Activated T-cell treated with anti-CD3 and anti-CD28 coated beads, Interleukin-2, amount 50 U/mL, for 72 hours (primary cell): Measurements from ENCODE around the gene GRM2. TPM values are rescaled to one million over a fixed set of nuclear protein-coding genes. Genes with fewer than 3 reads are reported as not detected.

Experiments used
- ATAC-seq, 2 donors: fragments of 150-1000 bp; cut with Tn5 transposase; replicated peaks in 1 of 2; 2 replicates each; pipeline ENCODE4 v1.10.0; 2021; ENCODE audit warnings: moderate library complexity in 2 of 2, mild to moderate bottlenecking in 1 of 2
- DNase-seq, 2 donors: peaks; one replicate each; pipeline ENCODE4 v3.0.0; 2021 to 2022; ENCODE audit warnings: mixed read lengths in 1 of 2
- H3K27ac Mint-ChIP-seq: one replicate; pipeline ENCODE4 v1.8.0; 2022; ENCODE audit warnings: mild to moderate bottlenecking, moderate library complexity, mixed read lengths
- H3K27me3 Mint-ChIP-seq: one replicate; pipeline ENCODE4 v1.8.0; 2022; ENCODE audit warnings: low read depth, mixed read lengths
- H3K36me3 Mint-ChIP-seq, 2 donors: one replicate each; pipeline ENCODE4 v1.8.0; 2022; ENCODE audit warnings: mixed read lengths in 2 of 2, mild to moderate bottlenecking in 1 of 2; ENCODE audit not compliant: insufficient read depth in 2 of 2
- H3K4me1 Mint-ChIP-seq: one replicate; pipeline ENCODE4 v1.8.0; 2022; ENCODE audit warnings: low read depth, mixed read lengths
- H3K4me3 Mint-ChIP-seq, 2 donors: one replicate each; pipeline ENCODE4 v1.8.0; 2022; ENCODE audit warnings: mild to moderate bottlenecking in 2 of 2, mixed read lengths in 2 of 2, moderate library complexity in 2 of 2
- H3K9me3 Mint-ChIP-seq, 2 donors: one replicate each; pipeline ENCODE4 v1.8.0; 2022; ENCODE audit warnings: mixed read lengths in 2 of 2
- total RNA-seq, 2 donors: library from RNA; stranded (reverse); gene quantifications; one replicate each; pipeline ENCODE4 v1.2.3, GENCODE V29; 2022

Gene GRM2
- total RNA-seq, 2 donors from 2014 or later, result 0.48 to 2.0 TPM

DNA sequence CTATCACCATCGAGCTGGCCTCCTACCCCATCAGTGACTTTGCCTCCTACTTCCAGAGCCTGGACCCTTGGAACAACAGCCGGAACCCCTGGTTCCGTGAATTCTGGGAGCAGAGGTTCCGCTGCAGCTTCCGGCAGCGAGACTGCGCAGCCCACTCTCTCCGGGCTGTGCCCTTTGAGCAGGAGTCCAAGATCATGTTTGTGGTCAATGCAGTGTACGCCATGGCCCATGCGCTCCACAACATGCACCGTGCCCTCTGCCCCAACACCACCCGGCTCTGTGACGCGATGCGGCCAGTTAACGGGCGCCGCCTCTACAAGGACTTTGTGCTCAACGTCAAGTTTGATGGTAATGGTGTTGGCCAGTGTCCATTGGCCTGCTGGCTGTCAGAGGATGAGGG is 6.1 kb downstream of the GRM2 start:
- ATAC-seq (no peak), DNase-seq (no peak)
- Mint-ChIP-seq H3K9me3 (peaks cover 2% of the 10 kb centered on the region in 2 donors), H3K4me1 (peaks cover 4% of the 10 kb centered on the region), H3K4me3 (no peak overlapping the region), H3K27me3 (peaks cover under 1% of the 10 kb centered on the region), H3K36me3 (peaks cover 2% of the 10 kb centered on the region in 2 donors), H3K27ac (no peak overlapping the region)

DNA sequence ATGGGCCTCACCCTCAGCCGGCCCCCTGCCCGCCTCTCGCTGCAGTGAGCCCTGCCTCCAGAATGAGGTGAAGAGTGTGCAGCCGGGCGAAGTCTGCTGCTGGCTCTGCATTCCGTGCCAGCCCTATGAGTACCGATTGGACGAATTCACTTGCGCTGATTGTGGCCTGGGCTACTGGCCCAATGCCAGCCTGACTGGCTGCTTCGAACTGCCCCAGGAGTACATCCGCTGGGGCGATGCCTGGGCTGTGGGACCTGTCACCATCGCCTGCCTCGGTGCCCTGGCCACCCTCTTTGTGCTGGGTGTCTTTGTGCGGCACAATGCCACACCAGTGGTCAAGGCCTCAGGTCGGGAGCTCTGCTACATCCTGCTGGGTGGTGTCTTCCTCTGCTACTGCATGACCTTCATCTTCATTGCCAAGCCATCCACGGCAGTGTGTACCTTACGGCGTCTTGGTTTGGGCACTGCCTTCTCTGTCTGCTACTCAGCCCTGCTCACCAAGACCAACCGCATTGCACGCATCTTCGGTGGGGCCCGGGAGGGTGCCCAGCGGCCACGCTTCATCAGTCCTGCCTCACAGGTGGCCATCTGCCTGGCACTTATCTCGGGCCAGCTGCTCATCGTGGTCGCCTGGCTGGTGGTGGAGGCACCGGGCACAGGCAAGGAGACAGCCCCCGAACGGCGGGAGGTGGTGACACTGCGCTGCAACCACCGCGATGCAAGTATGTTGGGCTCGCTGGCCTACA is 8.5 kb downstream of the GRM2 start:
- no peaks in the 10 kb centered on the region for H3K27me3 Mint-ChIP-seq
- no peak for DNase-seq
- no peak for ATAC-seq
- no peak overlapping the region for H3K4me3 Mint-ChIP-seq
- H3K9me3 Mint-ChIP-seq, result no peaks in the 10 kb centered on the region
- H3K36me3 Mint-ChIP-seq, result no peaks in the 10 kb centered on the region
- peaks cover 18% of the 10 kb centered on the region for H3K4me1 Mint-ChIP-seq
- H3K27ac Mint-ChIP-seq, result no peak overlapping the region

DNA sequence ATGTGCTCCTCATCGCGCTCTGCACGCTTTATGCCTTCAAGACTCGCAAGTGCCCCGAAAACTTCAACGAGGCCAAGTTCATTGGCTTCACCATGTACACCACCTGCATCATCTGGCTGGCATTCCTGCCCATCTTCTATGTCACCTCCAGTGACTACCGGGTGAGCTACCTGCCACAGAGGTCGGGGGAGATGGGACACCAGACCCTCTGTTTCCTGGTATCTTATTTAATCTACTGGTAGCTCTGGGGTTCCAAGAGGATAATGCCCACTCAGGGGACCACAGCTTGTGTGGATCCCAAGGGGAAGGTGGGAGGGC is 9.1 kb downstream of the GRM2 start:
- peaks cover 19% of the 10 kb centered on the region for H3K4me1 Mint-ChIP-seq
- ATAC-seq, result no peak
- H3K27ac Mint-ChIP-seq, result no peak overlapping the region
- no peaks in the 10 kb centered on the region for H3K27me3 Mint-ChIP-seq
- no peak for DNase-seq
- H3K9me3 Mint-ChIP-seq, result no peaks in the 10 kb centered on the region
- H3K4me3 Mint-ChIP-seq, result no peak overlapping the region
- no peaks in the 10 kb centered on the region for H3K36me3 Mint-ChIP-seq

DNA sequence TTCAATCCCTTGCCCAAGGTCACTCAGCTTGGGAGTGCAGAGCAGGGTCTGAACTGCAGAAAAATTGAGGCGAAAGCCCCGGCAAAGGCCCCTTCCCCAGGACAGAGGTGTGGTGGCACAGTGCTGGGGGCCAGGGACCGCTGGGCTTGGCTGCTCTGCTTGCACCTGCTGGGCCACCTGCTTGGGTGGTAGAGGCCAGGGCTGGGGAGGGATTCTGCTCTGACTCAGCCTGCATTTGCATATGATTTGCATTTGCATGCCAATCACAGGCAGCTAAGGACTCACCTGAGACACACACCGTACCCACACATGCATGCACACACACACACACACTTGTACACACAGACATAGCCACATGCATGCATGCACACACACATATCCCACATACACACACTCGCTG is 9.9 kb downstream of the GRM2 start:
- DNase-seq, result no peak
- no peaks in the 10 kb centered on the region for H3K36me3 Mint-ChIP-seq
- no peak overlapping the region for H3K27ac Mint-ChIP-seq
- H3K9me3 Mint-ChIP-seq, result no peaks in the 10 kb centered on the region
- peaks cover 27% of the 10 kb centered on the region for H3K4me1 Mint-ChIP-seq
- no peak overlapping the region for H3K4me3 Mint-ChIP-seq
- H3K27me3 Mint-ChIP-seq, result no peaks in the 10 kb centered on the region
- ATAC-seq, result no peak

DNA sequence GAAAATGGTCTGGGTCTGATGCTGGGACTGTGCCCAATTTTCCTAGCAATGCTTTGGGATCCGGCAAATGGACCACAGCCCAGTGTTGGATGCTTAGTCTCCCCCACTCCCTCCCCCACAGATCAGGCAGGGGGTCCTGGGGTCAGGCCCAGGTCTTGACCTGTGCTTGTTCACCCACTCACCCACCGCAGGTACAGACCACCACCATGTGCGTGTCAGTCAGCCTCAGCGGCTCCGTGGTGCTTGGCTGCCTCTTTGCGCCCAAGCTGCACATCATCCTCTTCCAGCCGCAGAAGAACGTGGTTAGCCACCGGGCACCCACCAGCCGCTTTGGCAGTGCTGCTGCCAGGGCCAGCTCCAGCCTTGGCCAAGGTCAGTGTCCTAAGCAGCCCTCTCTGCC is 10.6 kb downstream of the GRM2 start:
- no peaks in the 10 kb centered on the region for H3K36me3 Mint-ChIP-seq
- no peaks in the 10 kb centered on the region for H3K9me3 Mint-ChIP-seq
- DNase-seq (no peak), ATAC-seq (no peak)
- H3K27me3 Mint-ChIP-seq, result no peaks in the 10 kb centered on the region
- H3K4me1 Mint-ChIP-seq, result peaks cover 27% of the 10 kb centered on the region
- no peak overlapping the region for H3K4me3 Mint-ChIP-seq
- H3K27ac Mint-ChIP-seq, result no peak overlapping the region

DNA sequence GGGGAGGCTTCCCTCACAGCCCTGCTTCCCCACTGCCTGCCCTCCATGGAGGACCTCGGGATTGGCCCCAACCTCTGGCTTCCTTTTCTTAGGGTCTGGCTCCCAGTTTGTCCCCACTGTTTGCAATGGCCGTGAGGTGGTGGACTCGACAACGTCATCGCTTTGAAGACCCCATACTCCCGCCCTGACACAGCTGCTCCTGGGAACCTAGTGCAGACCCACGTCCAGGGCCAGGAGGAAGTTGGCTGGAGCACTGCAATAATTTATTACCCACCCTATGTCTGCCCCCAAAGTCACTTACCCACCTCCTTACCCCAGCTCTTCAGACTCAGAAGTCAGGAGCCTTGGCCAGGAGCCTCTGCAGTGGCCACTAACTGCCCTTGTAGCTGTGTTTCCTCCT is 11.1 kb downstream of the GRM2 start:
- Mint-ChIP-seq H3K9me3 (no peaks in the 10 kb centered on the region), H3K4me1 (peaks cover 27% of the 10 kb centered on the region), H3K27me3 (no peaks in the 10 kb centered on the region), H3K36me3 (no peaks in the 10 kb centered on the region), H3K4me3 (no peak overlapping the region), H3K27ac (no peak overlapping the region)
- ATAC-seq, result no peak
- DNase-seq, result no peak

DNA sequence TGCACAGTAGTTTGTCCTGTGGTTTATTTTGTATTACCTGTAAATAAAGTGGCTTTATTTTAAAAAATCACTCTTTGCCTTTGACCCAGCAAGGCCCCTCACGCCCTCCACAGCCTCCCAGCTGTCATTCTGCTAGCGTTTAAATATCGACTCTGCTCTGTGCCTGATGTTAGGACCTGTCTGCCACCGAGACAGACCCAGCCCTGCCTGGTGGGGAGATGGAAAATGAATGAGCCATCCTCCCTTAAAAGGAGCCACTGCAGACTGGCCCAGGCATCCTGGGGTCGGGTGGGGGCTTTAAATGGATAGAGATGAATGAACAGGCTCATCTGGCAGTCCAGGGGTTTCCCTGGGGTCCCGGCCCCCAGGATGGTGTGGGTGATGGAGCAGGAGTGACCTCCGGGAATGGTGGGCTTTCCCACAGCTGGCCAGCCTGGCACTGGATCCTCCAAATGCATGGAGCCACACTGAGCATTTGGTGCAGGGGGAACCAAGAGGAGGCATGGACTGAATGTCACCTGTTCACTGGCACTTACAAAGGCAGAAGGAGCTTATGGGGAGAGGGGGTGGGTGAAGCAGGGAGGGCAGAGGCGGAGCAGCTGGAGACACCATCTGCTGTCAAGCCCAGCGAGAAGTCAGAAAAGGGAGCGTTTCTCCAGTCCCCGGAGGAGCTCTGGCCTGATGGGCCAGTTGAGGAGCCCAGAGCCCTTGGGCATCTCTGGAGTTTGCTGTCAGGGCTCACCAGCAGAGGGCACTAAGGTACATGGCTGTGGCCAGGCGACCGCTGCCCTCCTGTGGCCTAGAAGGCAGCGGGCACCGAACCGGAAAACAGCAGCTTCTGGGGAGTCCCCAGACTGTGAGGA is 11.9 kb downstream of the GRM2 start:
- peak; percentile 90 for ATAC-seq
- no peak overlapping the region for H3K27ac Mint-ChIP-seq

GRCh38 chr3:51719410-51720025 is 12.7 kb downstream of the GRM2 start:
- Mint-ChIP-seq H3K4me3 (no peak overlapping the region), H3K4me1 (peaks cover 27% of the 10 kb centered on the region), H3K36me3 (no peaks in the 10 kb centered on the region), H3K9me3 (no peaks in the 10 kb centered on the region), H3K27ac (no peak overlapping the region), H3K27me3 (no peaks in the 10 kb centered on the region)
- DNase-seq (no peak), ATAC-seq (no peak)

More for the DNA sequence above, 11.9 kb downstream of the GRM2 start:
- H3K4me3 Mint-ChIP-seq, result no peak overlapping the region
- H3K36me3 Mint-ChIP-seq, result no peaks in the 10 kb centered on the region
- peak; percentile 80 for DNase-seq
- peaks cover 27% of the 10 kb centered on the region for H3K4me1 Mint-ChIP-seq
- no peaks in the 10 kb centered on the region for H3K9me3 Mint-ChIP-seq
- no peaks in the 10 kb centered on the region for H3K27me3 Mint-ChIP-seq

DNA sequence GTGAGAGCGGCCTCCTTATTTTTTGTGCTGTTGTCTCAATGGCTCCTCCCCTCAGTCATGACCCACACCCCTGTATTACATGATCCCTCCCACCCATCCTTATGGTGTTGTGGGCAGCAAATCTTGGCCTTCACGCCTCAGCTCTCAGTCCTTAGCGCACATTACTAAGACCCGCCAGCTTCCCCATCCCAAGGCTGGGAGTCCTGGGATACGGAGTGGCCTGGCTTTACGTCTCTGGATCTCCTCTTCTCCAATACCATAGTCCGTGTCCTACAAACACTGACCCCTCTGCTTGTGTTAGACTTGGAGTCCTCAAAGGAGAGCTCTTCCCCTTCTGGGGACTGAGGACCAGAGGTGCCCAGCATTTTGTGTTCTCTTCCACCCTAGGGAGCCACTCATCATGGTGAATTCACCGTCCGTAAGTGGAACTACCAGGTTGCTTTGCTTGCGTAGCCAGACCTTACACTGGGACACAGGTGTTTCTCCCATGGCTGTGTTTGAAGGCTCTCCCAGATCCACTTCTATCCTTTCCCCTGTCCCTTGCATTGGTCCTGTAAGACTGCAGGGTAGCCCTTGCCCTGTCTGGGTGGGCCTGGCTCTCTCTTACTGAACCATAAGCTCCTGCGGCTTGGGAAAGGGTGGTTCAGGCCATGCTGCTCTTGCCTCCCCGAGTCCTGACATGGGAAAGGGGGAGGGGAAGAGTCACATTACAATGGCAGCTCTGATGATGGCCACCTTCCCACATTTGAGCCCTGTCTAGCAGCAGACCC is 13.6 kb downstream of the GRM2 start:
- no peak for ATAC-seq
- Mint-ChIP-seq H3K27ac (no peak overlapping the region), H3K4me1 (peaks cover 27% of the 10 kb centered on the region), H3K36me3 (no peaks in the 10 kb centered on the region), H3K9me3 (no peaks in the 10 kb centered on the region), H3K27me3 (no peaks in the 10 kb centered on the region), H3K4me3 (no peak overlapping the region)
- no peak for DNase-seq

GRCh38 chr3:51721062-51721745 is 14.3 kb downstream of the GRM2 start:
- ATAC-seq (no peak), DNase-seq (no peak)
- Mint-ChIP-seq H3K4me3 (no peak overlapping the region), H3K9me3 (no peaks in the 10 kb centered on the region), H3K4me1 (peaks cover 27% of the 10 kb centered on the region), H3K27me3 (no peaks in the 10 kb centered on the region), H3K36me3 (no peaks in the 10 kb centered on the region), H3K27ac (no peak overlapping the region)

DNA sequence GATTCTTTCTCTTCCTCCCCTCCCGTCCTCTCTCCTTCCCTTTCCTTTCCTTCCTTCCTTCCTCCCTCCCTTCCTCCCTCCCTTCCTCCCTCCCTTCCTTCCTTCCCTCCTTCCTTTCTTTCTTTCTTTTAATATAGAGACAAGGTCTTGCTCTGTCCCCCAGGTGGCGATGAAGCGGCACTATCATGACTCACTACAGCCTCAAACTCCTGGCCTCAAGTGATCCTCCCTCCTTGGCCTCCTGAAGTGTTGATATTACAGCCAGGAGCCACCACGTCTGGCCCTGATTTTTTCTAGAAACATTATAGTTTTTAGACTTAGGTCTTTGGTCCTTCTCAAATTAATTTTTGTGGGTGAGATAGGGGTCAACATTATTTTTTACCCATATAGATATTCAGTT is 15.5 kb downstream of the GRM2 start:
- DNase-seq (no peak), ATAC-seq (no peak)
- Mint-ChIP-seq H3K4me3 (no peak overlapping the region), H3K27ac (no peak overlapping the region), H3K36me3 (no peaks in the 10 kb centered on the region), H3K4me1 (peaks cover 30% of the 10 kb centered on the region), H3K9me3 (no peaks in the 10 kb centered on the region), H3K27me3 (no peaks in the 10 kb centered on the region)

DNA sequence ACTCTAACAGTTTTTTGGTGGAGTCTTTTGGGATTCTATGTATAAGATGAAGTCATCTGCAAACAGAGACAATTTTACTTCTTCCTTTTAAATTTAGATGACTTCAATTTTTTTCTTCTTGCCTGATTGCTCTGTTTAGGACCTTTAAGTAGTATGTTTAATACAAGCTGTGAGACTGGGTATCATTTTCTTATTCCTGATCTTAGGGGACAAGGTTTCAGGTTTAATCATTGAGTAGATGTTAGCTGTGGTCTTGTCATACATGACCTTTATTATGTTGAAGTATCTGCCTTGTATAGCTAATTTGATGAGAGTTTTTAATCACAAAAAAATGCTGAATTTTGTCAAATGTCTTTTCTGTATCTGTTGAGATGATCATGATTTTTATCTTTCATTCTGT is 20.6 kb downstream of the GRM2 start:
- no peak overlapping the region for H3K27ac Mint-ChIP-seq
- peaks cover 2% of the 10 kb centered on the region for H3K27me3 Mint-ChIP-seq
- H3K36me3 Mint-ChIP-seq, result no peaks in the 10 kb centered on the region
- H3K4me3 Mint-ChIP-seq, result peak overlapping the region; percentile 19 to 52
- H3K9me3 Mint-ChIP-seq, result no peaks in the 10 kb centered on the region
- DNase-seq (no peak), ATAC-seq (peak; percentile 67 to 71)
- peaks cover 37% of the 10 kb centered on the region for H3K4me1 Mint-ChIP-seq
